GM18873 (cell line): ENCODE results near the gene GPR183.

Experiments used
- ATAC-seq: cut with Tn5 transposase; IDR thresholded peaks from one replicate; pipeline ENCODE4 v1.9.1; 2021; ENCODE audit warnings: mild to moderate bottlenecking, moderate library complexity, moderate number of reproducible peaks; ENCODE audit not compliant: unreplicated experiment, low FRiP score

GPR183 gene

GRCh38 chr13:99313941-99314340 is 6.7 kb upstream of the GPR183 start:
- no peak for ATAC-seq

- no peak for ATAC-seq
Measured at GRCh38 chr13:99313501-99313900, 6.3 kb upstream of the GPR183 start.

GRCh38 chr13:99312493-99312883 is 5.3 kb upstream of the GPR183 start:
- ATAC-seq, result no peak

DNA sequence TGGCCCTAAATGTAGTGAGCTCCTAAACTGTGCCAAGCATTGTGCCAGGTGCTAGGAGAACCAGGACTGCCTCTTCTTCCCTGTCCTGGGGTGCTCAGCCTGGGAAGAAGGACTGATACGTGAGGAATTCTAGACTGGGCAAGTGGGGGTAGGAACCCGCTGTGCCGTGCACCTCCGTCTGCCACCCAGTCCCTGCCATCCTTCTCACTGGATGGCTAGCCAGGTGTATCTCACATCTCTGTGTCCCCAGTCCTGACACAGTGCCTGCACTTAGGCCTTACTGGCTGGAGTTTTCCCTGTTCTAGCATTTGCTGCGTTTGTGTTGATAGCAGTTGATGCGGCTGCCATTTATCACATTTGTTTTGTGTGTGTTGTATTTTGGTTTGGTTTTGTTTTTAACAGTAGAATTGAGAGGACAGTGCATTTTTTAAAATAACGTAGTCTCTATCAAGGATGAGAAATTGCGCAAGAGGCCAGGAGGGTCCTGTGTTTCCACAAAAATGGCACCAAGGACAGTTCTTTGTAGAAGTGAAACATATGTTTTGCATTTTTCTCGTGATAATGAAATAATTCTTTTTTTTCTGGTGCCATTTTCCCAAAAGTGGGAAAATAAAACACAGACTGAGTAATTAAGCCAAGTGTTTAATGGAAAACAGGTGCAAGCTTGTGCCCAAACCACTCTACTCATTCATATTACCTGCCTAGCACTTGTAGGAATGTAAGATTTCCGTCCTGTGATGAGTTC is 4.7 kb upstream of the GPR183 start:
- no peak for ATAC-seq

DNA sequence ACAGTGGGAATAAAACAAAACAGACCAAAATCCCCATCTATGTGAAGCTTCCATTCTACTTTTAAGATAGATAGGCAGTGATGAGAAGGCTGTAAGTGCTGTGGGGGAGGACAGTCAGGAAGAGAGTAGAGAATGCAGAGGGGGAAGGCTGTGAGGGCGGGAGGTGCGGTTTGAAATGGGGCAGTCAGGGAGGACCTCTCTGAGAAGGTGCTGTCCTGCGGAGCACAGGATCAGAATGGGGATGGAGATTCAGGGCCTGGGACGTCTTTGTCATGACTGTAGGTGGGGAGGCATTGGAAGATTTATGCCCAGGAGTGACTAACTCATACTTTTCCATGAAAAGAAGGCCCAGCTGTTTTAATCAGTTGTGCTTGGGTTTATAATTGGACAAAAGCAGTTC is 3.9 kb upstream of the GPR183 start:
- no peak for ATAC-seq

GRCh38 chr13:99310382-99311031 is 3.3 kb upstream of the GPR183 start:
- ATAC-seq, result no peak

GRCh38 chr13:99308471-99309087 is 1.4 kb upstream of the GPR183 start:
- no peak for ATAC-seq

- no peak for ATAC-seq
Measured at GRCh38 chr13:99307648-99308339, 595 bp upstream of the GPR183 start.

- ATAC-seq, result no peak
Measured at GRCh38 chr13:99305566-99305965, 1.6 kb downstream of the GPR183 start.

GRCh38 chr13:99305158-99305557 is 2.0 kb downstream of the GPR183 start:
- ATAC-seq, result no peak

- ATAC-seq, result no peak
Measured at GRCh38 chr13:99304541-99304940, 2.7 kb downstream of the GPR183 start.

GRCh38 chr13:99303863-99304521 is 3.2 kb downstream of the GPR183 start:
- no peak for ATAC-seq

DNA sequence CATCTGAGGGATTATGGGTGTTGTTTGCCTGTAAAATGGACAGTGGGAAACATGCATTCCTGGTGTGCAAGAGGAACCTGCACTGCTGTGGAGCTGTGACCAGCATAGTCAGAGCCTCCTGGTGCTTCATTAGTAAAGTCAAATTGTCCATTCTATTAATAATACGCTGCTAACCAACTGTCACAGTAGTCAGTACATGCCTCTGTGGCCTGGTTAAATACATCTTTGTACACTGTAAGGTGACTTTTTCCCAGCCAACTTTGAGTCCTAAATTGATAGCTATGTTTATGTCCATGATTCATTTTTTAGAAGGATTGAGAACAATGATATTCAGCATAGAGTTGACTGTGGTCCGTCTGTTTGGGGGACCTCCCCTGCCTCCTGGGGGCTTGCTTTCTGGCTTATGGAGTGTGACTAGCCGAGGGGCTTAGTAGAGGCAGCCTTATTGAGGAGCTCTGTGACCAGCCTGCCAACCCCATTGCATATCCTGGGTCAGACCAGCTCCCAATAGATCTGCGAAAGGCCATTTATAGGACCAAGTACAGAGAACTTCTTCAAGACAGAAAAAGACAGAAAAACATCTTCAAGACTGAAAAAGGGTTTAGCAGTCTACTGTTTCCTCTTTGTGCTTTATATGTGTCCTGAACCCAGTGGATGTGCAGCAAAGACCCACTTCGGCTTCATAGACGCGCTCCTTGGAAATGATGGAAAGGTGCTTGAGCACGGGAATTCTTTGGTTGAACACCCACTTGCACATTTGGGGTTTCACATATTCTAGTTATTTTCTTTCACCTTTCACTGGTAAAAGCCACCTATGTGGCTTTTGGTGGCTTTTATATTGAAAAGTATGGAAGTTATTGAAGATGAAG is 4.3 kb downstream of the GPR183 start:
- no peak for ATAC-seq

DNA sequence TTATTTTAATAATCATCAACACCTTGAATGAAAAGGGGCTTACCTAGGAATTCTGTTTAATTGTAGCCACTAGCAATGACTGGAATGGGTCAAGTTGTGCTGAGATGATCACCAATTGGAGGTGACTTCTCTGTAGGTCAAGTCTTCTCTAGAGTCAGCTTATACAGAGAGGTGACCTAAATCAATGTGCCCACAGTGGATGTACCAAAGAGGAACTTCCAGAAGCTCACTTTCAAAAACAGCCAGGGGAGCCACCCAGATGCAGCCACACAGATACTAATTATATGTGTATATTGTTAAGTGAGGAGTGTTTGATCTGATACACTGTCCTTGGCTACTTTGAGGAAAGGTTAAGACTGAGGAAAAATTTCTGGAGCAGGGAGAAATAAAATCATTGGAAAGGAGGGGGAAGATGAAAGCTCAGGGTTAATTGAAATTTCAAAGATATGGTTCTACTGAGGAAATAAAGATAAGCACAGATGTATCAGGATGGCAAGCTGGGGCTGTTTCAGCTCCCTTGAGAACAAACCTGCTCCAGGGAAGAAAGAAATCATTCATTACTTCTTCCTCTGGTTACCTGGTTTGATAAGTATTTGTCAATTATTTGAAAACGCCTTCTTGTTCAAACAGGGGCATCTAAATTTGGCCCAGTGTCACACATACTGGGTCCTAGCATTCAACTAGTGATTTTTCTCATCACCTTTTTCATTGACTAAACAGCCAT is 5.1 kb downstream of the GPR183 start:
- no peak for ATAC-seq

DNA sequence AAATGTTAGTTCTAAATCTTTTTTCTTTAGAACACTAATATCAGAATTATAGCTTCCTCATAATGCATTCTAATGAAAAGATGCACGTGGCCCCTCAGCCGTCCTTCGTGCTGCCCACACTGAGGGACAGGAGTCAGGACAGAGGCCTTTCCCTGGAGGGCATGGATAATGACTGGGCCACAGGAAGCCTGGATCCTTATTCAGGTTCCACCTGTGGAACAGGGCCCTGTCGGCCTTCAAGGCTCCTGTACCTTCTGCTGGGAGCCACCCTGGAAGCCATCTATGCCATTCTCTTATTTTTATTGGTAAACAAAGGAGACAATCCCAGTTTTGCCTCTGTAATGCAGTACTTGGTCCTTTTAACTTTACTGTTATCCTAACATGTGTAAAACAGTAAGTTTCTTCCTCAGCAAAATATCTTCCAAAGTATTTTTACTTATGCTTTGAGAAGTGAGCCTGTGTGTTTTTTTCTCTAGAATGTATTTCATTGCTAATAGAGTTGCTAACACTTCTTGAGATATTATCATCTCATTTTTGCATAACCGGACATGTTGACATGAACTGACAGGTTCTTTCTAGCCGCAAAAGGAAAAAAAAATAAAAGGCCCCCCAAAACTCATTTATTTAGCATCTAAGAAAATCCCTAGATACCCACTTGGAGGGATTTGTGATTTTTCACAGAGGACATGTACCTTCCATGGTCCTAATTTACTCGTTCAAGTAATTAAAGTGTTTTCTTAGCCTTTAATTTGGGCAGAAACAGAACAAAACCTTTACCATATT is 6.0 kb downstream of the GPR183 start:
- no peak for ATAC-seq

- ATAC-seq, result no peak
Measured at GRCh38 chr13:99299920-99300341, 7.3 kb downstream of the GPR183 start.

GRCh38 chr13:99299256-99299919 is 7.8 kb downstream of the GPR183 start:
- ATAC-seq, result no peak

GRCh38 chr13:99298056-99298455 is 9.1 kb downstream of the GPR183 start:
- ATAC-seq, result no peak
